HCT116 (cell line): ENCODE results near the gene CYB5RL.

Experiments used
- CEBPB ChIP-seq: IDR thresholded peaks from 2 replicates; pipeline ENCODE4 v1.6.1; 2012; ENCODE audit warnings: low read depth
- CTCF ChIP-seq, 3 experiments: fragments of 200-600 bp in 1 of 3; sonication (generic) in 1 of 3; IDR thresholded peaks in 2 of 3; conservative IDR thresholded peaks in 1 of 3; 2 replicates each; pipeline ENCODE4 v1.5.1; 2012 to 2017; ENCODE audit warnings: low read depth in 2 of 3, low read length in 2 of 3, antibody characterized with exemption in 1 of 3, borderline replicate concordance in 1 of 3, control low read depth in 1 of 3, mild to moderate bottlenecking in 1 of 3, mixed read lengths in 1 of 3, mixed run types in 1 of 3, moderate library complexity in 1 of 3; ENCODE audit not compliant: insufficient read depth in 1 of 3
- EGR1 ChIP-seq: IDR thresholded peaks from 2 replicates; pipeline ENCODE4 v1.6.1; 2012; ENCODE audit warnings: low read depth
- EZH2phosphoT487 ChIP-seq: fragments of 200-600 bp; IDR thresholded peaks from 2 replicates; pipeline ENCODE4 v1.6.1; 2018; ENCODE audit warnings: antibody characterized with exemption, borderline replicate concordance
- SIN3A ChIP-seq: IDR thresholded peaks from 2 replicates; pipeline ENCODE4 v1.6.1; 2012; ENCODE audit warnings: low read depth
- SRF ChIP-seq: IDR thresholded peaks from 2 replicates; pipeline ENCODE4 v1.6.1; 2012; ENCODE audit warnings: low read depth
- YY1 ChIP-seq: IDR thresholded peaks from 2 replicates; pipeline ENCODE4 v1.6.1; 2011; ENCODE audit warnings: low read length, low read depth, moderate library complexity, mild to moderate bottlenecking; ENCODE audit not compliant: insufficient replicate concordance; ENCODE audit errors: extremely low read depth
- ZBTB33 ChIP-seq: IDR thresholded peaks from 2 replicates; pipeline ENCODE4 v1.6.1; 2011; ENCODE audit warnings: mild to moderate bottlenecking, low read length, moderate library complexity; ENCODE audit not compliant: insufficient replicate concordance; ENCODE audit errors: extremely low read depth
- TF ChIP-seq, protein P1 (sequence below): IDR thresholded peaks from 2 replicates; pipeline ENCODE4 v1.6.1; 2012; ENCODE audit warnings: low read depth

DNA sequence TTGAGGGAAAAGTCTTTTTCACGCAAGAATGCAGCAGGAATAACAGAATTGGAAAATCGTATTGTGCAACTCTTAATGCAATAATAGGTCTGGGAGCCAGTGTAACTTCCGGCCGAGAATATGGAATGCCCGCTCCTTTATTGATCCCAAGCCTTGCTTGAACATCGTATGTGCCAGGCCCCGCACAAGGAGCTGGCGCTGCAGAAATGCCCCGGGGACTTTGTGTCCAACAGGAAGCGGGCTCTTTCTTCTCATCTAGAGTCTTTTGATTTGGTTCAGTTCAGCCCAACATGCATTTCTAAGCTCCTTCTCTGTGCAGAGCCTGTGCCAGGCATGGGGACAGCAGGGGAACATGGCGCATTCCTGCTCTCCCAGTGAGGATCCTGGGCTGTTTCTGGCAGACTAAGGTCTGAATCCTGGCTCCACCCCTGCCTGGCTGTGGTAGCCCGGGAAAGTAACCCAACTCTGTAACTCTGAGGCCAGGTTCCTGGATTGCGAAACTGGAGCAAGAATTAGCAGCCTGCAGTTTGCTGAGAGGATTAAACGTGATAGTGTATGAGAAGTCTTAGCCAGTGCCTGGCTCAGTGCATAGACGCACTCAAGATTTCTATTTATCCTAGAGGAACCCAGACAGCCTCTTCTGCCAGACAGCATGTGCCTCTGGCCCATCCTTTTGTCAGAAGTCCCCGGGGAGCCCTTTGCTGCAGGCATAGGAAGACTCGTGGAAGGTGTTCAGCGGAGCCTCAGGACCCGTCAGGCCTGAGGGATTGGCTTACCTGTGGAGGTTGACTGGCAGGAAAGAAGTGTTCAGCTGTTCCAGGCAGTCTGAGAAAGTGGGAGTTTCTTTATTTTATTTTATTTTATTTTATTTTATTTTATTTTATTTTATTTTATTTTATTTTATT is 46.0 kb downstream of the CYB5RL start:
- TF ChIP-seq EGR1 (no peak), YY1 (no peak), CTCF (IDR thresholded peaks at IDR 0.05 in 2 of 3, conservative IDR thresholded peaks at IDR 0.05 in 1 of 3; ENCODE audit: borderline replicate concordance in 1 of 3, insufficient read depth in 1 of 3, low read depth in 2 of 3, low read length in 2 of 3) (no peak), SIN3A (no peak), SRF (no peak), CEBPB (peak; percentile 98), ZBTB33 (no peak), EZH2phosphoT487 (no peak)
- TF ChIP-seq, protein P1, sequence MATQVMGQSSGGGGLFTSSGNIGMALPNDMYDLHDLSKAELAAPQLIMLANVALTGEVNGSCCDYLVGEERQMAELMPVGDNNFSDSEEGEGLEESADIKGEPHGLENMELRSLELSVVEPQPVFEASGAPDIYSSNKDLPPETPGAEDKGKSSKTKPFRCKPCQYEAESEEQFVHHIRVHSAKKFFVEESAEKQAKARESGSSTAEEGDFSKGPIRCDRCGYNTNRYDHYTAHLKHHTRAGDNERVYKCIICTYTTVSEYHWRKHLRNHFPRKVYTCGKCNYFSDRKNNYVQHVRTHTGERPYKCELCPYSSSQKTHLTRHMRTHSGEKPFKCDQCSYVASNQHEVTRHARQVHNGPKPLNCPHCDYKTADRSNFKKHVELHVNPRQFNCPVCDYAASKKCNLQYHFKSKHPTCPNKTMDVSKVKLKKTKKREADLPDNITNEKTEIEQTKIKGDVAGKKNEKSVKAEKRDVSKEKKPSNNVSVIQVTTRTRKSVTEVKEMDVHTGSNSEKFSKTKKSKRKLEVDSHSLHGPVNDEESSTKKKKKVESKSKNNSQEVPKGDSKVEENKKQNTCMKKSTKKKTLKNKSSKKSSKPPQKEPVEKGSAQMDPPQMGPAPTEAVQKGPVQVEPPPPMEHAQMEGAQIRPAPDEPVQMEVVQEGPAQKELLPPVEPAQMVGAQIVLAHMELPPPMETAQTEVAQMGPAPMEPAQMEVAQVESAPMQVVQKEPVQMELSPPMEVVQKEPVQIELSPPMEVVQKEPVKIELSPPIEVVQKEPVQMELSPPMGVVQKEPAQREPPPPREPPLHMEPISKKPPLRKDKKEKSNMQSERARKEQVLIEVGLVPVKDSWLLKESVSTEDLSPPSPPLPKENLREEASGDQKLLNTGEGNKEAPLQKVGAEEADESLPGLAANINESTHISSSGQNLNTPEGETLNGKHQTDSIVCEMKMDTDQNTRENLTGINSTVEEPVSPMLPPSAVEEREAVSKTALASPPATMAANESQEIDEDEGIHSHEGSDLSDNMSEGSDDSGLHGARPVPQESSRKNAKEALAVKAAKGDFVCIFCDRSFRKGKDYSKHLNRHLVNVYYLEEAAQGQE: no peak
